Parathyroid adenoma (tissue), 2 donors: Measurements from ENCODE around the gene OR6S1.

Experiments
- H2AFZ ChIP-seq: fragments of 300-600 bp; sonication (generic); one replicate; pipeline ENCODE4 v1.7.0; 2017; ENCODE audit warnings: antibody characterized with exemption, mild to moderate bottlenecking
- H3K27ac ChIP-seq: fragments of 300-600 bp; sonication (generic); one replicate; pipeline ENCODE4 v1.7.0; 2017
- H3K27me3 ChIP-seq: fragments of 300-600 bp; sonication (generic); one replicate; pipeline ENCODE4 v1.7.0; 2017; ENCODE audit warnings: low read length; ENCODE audit not compliant: control insufficient read depth, insufficient read depth
- H3K36me3 ChIP-seq: fragments of 300-600 bp; sonication (generic); one replicate; pipeline ENCODE4 v1.7.0; 2017; ENCODE audit warnings: low read length; ENCODE audit not compliant: control insufficient read depth, insufficient read depth
- H3K4me1 ChIP-seq: fragments of 300-600 bp; sonication (generic); one replicate; pipeline ENCODE4 v1.7.0; 2017; ENCODE audit warnings: control low read depth
- H3K4me2 ChIP-seq: fragments of 300-600 bp; sonication (generic); one replicate; pipeline ENCODE4 v1.7.0; 2017; ENCODE audit warnings: low read length
- H3K4me3 ChIP-seq: fragments of 300-600 bp; sonication (generic); one replicate; pipeline ENCODE4 v1.7.0; 2017; ENCODE audit warnings: low read depth, low read length
- H3K79me2 ChIP-seq: fragments of 300-600 bp; sonication (generic); one replicate; pipeline ENCODE4 v1.7.0; 2017; ENCODE audit warnings: control low read depth
- H3K9ac ChIP-seq: fragments of 300-600 bp; sonication (generic); one replicate; pipeline ENCODE4 v1.7.0; 2017; ENCODE audit warnings: mild to moderate bottlenecking
- H3K9me3 ChIP-seq: fragments of 300-600 bp; sonication (generic); one replicate; pipeline ENCODE4 v1.7.0; 2017; ENCODE audit warnings: low read length; ENCODE audit not compliant: control insufficient read depth
- TF ChIP-seq, protein P1 (sequence below): fragments of 300-600 bp; sonication (generic); IDR thresholded peaks from one replicate; pipeline ENCODE4 v1.7.0; 2017; ENCODE audit warnings: antibody characterized with exemption, mild to moderate bottlenecking
- donor health status: primary hyperparathyroidism.

OR6S1 gene

DNA sequence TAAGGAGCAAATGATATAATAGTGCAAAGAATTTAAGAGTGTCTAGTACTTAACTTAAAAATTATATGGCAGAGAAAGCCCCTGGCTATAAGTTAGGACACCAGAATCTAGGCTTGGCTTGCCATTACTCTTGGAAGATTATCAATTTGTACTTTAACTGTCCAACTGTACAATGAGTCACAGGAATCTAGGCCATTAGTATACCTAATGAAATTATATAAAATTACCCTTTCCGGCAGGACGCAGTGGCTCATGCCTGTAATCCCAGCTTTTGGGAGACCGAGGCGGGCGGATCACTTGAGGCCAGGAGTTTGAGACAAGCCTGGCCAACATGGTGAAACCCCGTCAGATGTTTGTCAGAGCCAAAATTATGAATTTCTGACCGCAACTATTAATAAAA, 691 bp upstream of the OR6S1 start:
- Histone ChIP-seq H3K79me2 (no peaks in the 10 kb centered on the region), H3K36me3 (no peaks in the 10 kb centered on the region), H3K9ac (no peak overlapping the region), H2AFZ (no peak overlapping the region), H3K9me3 (no peaks in the 10 kb centered on the region), H3K4me1 (no peaks in the 10 kb centered on the region), H3K27ac (no peak overlapping the region), H3K4me2 (no peak overlapping the region), H3K4me3 (no peak overlapping the region), H3K27me3 (no peaks in the 10 kb centered on the region)
- TF ChIP-seq, protein P1, sequence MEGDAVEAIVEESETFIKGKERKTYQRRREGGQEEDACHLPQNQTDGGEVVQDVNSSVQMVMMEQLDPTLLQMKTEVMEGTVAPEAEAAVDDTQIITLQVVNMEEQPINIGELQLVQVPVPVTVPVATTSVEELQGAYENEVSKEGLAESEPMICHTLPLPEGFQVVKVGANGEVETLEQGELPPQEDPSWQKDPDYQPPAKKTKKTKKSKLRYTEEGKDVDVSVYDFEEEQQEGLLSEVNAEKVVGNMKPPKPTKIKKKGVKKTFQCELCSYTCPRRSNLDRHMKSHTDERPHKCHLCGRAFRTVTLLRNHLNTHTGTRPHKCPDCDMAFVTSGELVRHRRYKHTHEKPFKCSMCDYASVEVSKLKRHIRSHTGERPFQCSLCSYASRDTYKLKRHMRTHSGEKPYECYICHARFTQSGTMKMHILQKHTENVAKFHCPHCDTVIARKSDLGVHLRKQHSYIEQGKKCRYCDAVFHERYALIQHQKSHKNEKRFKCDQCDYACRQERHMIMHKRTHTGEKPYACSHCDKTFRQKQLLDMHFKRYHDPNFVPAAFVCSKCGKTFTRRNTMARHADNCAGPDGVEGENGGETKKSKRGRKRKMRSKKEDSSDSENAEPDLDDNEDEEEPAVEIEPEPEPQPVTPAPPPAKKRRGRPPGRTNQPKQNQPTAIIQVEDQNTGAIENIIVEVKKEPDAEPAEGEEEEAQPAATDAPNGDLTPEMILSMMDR, result no peak

DNA sequence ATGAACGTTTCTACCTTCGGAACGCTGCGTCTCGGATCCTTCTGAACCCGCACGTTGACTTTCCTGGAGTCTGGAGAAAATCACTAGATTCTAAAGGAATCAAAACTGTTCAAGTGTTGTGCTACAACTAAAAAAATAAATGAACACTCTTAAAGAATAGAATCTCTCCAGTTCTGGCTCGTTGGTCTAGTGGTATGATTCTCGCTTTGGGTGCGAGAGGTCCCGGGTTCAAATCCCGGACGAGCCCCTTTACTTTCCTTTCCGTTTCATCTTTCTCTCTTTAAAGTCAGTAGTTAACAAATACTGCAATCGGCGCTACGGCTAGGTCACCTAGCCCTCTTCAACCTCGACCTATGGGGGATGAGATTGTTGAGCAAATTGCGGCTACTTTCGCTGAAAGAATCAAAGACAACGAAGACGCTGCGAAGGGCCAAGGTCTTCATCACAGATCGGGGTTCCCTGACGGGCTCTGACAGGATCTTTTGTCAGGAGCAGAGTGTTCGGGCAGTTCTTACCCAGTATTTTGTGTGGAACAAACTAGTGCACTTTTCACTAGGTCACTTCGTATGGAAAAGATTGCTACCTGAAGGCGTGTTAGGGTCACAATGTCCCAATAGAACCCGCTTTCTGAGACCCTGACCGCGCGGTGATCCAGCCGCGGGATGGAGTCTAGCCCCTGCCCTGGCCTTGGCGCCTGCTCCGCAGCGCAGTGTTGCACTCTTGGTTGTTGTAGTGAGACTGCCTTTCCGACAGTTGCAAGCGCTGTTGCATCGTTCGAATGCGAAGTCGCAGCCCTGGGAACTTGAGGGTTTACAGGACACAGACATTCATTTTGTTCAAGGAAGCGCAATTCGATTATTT, 8.4 kb downstream of the OR6S1 start:
- Histone ChIP-seq H3K9me3 (no peaks in the 10 kb centered on the region), H2AFZ (peak overlapping the region; percentile 48), H3K27ac (no peak overlapping the region), H3K36me3 (no peaks in the 10 kb centered on the region), H3K79me2 (no peaks in the 10 kb centered on the region), H3K4me3 (peak overlapping the region; percentile 51), H3K27me3 (no peaks in the 10 kb centered on the region), H3K9ac (no peak overlapping the region), H3K4me2 (peak overlapping the region; percentile 78), H3K4me1 (peaks cover 2% of the 10 kb centered on the region)
- TF ChIP-seq, protein P1, result no peak

DNA sequence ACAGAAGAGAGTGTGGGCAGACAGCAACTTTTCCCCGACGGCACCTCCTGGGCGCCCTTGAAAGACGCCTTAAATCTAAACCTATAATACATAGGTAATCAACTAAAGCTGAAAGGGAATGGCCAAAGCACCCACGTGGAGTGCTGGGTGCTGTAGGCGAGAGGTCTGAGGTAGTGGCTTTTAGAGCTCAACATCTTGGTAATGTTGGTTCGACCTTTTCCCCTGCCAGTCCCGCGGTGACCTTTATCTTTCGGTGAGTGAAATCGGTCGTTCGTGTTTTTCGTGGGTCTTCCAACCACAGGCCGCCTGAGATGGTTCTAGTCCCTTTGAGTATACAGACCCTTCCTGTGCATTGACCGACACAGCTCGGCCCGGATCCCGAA, 9.1 kb downstream of the OR6S1 start:
- Histone ChIP-seq H3K4me2 (peak overlapping the region; percentile 78), H3K27me3 (no peaks in the 10 kb centered on the region), H3K4me3 (peak overlapping the region; percentile 51), H3K79me2 (no peaks in the 10 kb centered on the region), H3K9ac (no peak overlapping the region), H3K9me3 (no peaks in the 10 kb centered on the region), H3K27ac (no peak overlapping the region), H3K36me3 (no peaks in the 10 kb centered on the region), H3K4me1 (peaks cover 2% of the 10 kb centered on the region), H2AFZ (no peak overlapping the region)
- TF ChIP-seq, protein P1, result no peak

DNA sequence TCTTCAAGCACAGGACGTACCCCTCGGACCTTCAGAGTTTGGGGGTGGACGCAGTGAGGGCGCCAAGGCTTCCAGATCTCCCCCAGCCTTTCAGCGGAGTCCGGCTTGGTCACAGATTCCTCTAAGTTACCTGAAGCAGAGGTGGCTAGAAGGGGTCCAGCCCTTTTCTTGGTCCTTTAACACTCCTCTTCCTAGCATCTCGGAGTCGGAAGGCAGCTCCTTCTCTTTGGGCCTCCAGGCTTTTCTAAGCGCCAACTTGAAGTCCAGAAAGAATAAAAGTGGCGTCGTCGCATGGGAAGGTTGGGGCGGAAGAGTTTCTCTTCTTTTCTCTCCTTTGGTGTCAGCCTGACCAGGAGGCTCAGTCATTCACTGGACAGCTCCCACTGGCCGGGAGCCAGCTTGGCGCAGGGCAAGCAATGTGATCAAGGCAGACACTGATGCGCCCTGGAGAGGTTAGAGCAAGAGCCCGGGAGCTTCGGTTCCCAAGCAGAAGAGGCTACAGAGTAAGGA, 9.6 kb downstream of the OR6S1 start:
- Histone ChIP-seq H3K27me3 (no peaks in the 10 kb centered on the region), H3K36me3 (no peaks in the 10 kb centered on the region)
- TF ChIP-seq, protein P1, result no peak

More for the DNA sequence above, 9.6 kb downstream of the OR6S1 start:
- H3K27ac ChIP-seq, result no peak overlapping the region
- H3K9ac ChIP-seq, result no peak overlapping the region
- peaks cover 2% of the 10 kb centered on the region for H3K4me1 ChIP-seq
- H3K9me3 ChIP-seq, result no peaks in the 10 kb centered on the region
- H2AFZ ChIP-seq, result peak overlapping the region; percentile 64
- peak overlapping the region; percentile 51 for H3K4me3 ChIP-seq
- no peaks in the 10 kb centered on the region for H3K79me2 ChIP-seq
- H3K4me2 ChIP-seq, result peak overlapping the region; percentile 67
